ENCODE data around the gene ING2.
A peak's percentile ranks its signal among the peaks of the same experiment; 100 is the strongest.

The ING2 gene

GRCh38 chr4:183499801-183500200 lies 5.1 kb upstream of the ING2 start:
- DNase-seq (ENCODE audit: low spot score): no peak

- no peak for DNase-seq (ENCODE audit: low spot score)
These were observed 1.3 kb upstream of the ING2 start for GRCh38 chr4:183503497-183504063.

- peak; percentile 99 for DNase-seq (ENCODE audit: low spot score)
These were observed 561 bp upstream of the ING2 start for GRCh38 chr4:183504064-183504929.

GRCh38 chr4:183505611-183506388 lies 942 bp downstream of the ING2 start:
- peak; percentile 97 for DNase-seq (ENCODE audit: low spot score)

GRCh38 chr4:183506389-183506735 lies 1.5 kb downstream of the ING2 start:
- no peak for DNase-seq (ENCODE audit: low spot score)

- no peak for DNase-seq (ENCODE audit: low spot score)
These were observed 3.3 kb downstream of the ING2 start for GRCh38 chr4:183507925-183508696.

- DNase-seq (ENCODE audit: low spot score): no peak
These were observed 4.0 kb downstream of the ING2 start for GRCh38 chr4:183508697-183509335.

- no peak for DNase-seq (ENCODE audit: low spot score)
These were observed 10.6 kb downstream of the ING2 start for GRCh38 chr4:183515411-183515810.

GRCh38 chr4:183517194-183517593 lies 12.3 kb downstream of the ING2 start:
- DNase-seq (ENCODE audit: low spot score): no peak

- DNase-seq (ENCODE audit: low spot score): no peak
These were observed 12.9 kb downstream of the ING2 start for GRCh38 chr4:183517781-183518180.

GRCh38 chr4:183522821-183523220 lies 18.0 kb downstream of the ING2 start:
- DNase-seq (ENCODE audit: low spot score): no peak

- no peak for DNase-seq (ENCODE audit: low spot score)
These were observed 22.5 kb downstream of the ING2 start for GRCh38 chr4:183527326-183527725.

- DNase-seq (ENCODE audit: low spot score): no peak
These were observed 28.0 kb downstream of the ING2 start for GRCh38 chr4:183532821-183533220.

GRCh38 chr4:183533698-183534097 lies 28.8 kb downstream of the ING2 start:
- no peak for DNase-seq (ENCODE audit: low spot score)

GRCh38 chr4:183540410-183541009 lies 35.7 kb downstream of the ING2 start:
- DNase-seq (ENCODE audit: low spot score): no peak

- DNase-seq (ENCODE audit: low spot score): no peak
These were observed 36.3 kb downstream of the ING2 start for GRCh38 chr4:183541010-183541751.

GRCh38 chr4:183541752-183542040 lies 36.8 kb downstream of the ING2 start:
- DNase-seq (ENCODE audit: low spot score): no peak

GRCh38 chr4:183543435-183543834 lies 38.6 kb downstream of the ING2 start:
- DNase-seq (ENCODE audit: low spot score): no peak

- DNase-seq (ENCODE audit: low spot score): no peak
These were observed 39.3 kb downstream of the ING2 start for GRCh38 chr4:183544109-183544508.

GRCh38 chr4:183546376-183546775 lies 41.5 kb downstream of the ING2 start:
- DNase-seq (ENCODE audit: low spot score): no peak

GRCh38 chr4:183548306-183548705 lies 43.4 kb downstream of the ING2 start:
- no peak for DNase-seq (ENCODE audit: low spot score)

All from left forelimb (tissue), 1 donor.